ENCODE measurements around the gene AKNAD1.

DNA sequence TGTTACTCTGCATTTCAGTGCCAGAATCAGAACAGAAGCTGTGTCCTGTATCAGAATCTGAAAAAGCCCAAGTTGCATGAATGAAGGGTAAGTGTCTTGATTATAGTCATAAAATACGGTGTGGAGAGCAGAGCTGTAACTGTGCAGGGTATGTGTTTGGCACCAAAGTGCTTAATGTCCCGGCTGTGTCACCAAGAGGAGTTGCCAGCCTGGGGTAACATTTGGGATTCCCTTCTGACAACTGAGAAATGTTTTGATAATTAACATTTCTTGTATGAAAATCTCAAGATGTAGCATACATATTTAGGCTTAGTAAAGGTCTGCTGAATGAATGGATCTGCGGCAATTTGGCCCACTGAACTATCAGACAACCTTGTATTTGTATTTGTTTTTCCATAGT, 33.3 kb downstream of the AKNAD1 start:
- TF ChIP-seq, protein P1, sequence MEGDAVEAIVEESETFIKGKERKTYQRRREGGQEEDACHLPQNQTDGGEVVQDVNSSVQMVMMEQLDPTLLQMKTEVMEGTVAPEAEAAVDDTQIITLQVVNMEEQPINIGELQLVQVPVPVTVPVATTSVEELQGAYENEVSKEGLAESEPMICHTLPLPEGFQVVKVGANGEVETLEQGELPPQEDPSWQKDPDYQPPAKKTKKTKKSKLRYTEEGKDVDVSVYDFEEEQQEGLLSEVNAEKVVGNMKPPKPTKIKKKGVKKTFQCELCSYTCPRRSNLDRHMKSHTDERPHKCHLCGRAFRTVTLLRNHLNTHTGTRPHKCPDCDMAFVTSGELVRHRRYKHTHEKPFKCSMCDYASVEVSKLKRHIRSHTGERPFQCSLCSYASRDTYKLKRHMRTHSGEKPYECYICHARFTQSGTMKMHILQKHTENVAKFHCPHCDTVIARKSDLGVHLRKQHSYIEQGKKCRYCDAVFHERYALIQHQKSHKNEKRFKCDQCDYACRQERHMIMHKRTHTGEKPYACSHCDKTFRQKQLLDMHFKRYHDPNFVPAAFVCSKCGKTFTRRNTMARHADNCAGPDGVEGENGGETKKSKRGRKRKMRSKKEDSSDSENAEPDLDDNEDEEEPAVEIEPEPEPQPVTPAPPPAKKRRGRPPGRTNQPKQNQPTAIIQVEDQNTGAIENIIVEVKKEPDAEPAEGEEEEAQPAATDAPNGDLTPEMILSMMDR (IDR thresholded peaks at IDR 0.05) = no peak
- TF ChIP-seq RAD21 (IDR thresholded peaks at IDR 0.05; ENCODE audit: low read length) (no peak), EP300 (IDR thresholded peaks at IDR 0.05; ENCODE audit: borderline replicate concordance in 1 of 2, low read depth in 1 of 2, low read length in 1 of 2) (no peak)
